ENCODE data around the gene CHRNE. TPM values are rescaled to one million over a fixed set of nuclear protein-coding genes. Genes with fewer than 3 reads are reported as not detected.

The CHRNE gene
- total and polyA plus RNA-seq, 2 of the 13 experiments (the other 11 are each of a cell fraction or from before 2014, with no cell fraction given): 0.53 to 0.59 TPM

DNA sequence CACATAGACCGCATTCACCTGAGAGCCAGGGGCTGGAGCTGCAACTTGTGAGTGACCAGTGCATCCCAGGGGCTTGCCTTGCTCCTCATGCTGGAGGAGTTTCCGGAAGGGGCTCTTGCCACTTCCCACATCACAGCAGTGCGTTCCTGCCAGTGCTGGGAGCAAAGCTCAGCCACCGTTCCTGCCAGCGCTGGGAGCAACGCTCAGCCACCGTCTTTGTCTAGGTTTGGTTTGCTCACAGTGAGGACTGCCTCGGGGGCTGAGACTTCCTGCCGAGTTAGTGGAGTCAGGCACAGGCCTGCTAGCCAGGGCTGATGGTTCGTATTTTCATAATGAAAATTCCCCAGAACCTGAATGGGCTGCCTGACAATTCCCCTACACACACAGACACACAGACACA lies 5.4 kb upstream of the CHRNE start (continued):
- TF ChIP-seq, protein P1, sequence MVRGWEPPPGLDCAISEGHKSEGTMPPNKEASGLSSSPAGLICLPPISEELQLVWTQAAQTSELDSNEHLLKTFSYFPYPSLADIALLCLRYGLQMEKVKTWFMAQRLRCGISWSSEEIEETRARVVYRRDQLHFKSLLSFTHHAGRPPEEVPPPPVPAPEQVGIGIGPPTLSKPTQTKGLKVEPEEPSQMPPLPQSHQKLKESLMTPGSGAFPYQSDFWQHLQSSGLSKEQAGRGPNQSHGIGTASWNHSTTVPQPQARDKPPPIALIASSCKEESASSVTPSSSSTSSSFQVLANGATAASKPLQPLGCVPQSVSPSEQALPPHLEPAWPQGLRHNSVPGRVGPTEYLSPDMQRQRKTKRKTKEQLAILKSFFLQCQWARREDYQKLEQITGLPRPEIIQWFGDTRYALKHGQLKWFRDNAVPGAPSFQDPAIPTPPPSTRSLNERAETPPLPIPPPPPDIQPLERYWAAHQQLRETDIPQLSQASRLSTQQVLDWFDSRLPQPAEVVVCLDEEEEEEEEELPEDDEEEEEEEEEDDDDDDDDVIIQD (CRISPR knock-in tag; IDR thresholded peaks at IDR 0.05; ENCODE audit: low read depth): peak; percentile 72; the same call in 1 of the 2 replicates
- no peak for TF ChIP-seq ZNF318 (CRISPR knock-in tag; IDR thresholded peaks at IDR 0.05)
- TF ChIP-seq, protein P2, sequence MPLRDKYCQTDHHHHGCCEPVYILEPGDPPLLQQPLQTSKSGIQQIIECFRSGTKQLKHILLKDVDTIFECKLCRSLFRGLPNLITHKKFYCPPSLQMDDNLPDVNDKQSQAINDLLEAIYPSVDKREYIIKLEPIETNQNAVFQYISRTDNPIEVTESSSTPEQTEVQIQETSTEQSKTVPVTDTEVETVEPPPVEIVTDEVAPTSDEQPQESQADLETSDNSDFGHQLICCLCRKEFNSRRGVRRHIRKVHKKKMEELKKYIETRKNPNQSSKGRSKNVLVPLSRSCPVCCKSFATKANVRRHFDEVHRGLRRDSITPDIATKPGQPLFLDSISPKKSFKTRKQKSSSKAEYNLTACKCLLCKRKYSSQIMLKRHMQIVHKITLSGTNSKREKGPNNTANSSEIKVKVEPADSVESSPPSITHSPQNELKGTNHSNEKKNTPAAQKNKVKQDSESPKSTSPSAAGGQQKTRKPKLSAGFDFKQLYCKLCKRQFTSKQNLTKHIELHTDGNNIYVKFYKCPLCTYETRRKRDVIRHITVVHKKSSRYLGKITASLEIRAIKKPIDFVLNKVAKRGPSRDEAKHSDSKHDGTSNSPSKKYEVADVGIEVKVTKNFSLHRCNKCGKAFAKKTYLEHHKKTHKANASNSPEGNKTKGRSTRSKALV (CRISPR knock-in tag; IDR thresholded peaks at IDR 0.05): peak; percentile 61
- no peak for TF ChIP-seq PHF21A (CRISPR knock-in tag; IDR thresholded peaks at IDR 0.05)
- TF ChIP-seq MTF1 (CRISPR knock-in tag; IDR thresholded peaks at IDR 0.05): no peak
- TF ChIP-seq ATF7-NPFF (CRISPR knock-in tag; IDR thresholded peaks at IDR 0.05; ENCODE audit: low read depth): 0 out of 2 replicates have a peak, but pooled peaks have one; percentile 37
- TF ChIP-seq, protein P3, sequence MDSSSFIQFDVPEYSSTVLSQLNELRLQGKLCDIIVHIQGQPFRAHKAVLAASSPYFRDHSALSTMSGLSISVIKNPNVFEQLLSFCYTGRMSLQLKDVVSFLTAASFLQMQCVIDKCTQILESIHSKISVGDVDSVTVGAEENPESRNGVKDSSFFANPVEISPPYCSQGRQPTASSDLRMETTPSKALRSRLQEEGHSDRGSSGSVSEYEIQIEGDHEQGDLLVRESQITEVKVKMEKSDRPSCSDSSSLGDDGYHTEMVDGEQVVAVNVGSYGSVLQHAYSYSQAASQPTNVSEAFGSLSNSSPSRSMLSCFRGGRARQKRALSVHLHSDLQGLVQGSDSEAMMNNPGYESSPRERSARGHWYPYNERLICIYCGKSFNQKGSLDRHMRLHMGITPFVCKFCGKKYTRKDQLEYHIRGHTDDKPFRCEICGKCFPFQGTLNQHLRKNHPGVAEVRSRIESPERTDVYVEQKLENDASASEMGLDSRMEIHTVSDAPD (CRISPR knock-in tag; IDR thresholded peaks at IDR 0.05): no peak
- peak; percentile 73 for TF ChIP-seq POLR2G (IDR thresholded peaks at IDR 0.05; ENCODE audit: low read depth, low read length)
- TF ChIP-seq, protein P4, sequence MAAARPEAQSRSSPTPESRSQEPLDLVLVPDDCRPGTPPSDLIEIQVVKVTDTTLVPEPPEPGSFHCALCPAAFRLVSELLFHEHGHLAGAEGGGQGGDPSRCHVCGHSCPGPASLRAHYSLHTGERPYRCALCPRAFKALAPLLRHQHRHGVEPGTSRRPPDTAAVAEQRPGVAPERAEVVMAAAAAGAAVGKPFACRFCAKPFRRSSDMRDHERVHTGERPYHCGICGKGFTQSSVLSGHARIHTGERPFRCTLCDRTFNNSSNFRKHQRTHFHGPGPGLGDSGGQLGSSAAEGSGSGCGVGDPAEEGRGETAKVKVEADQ (CRISPR knock-in tag; IDR thresholded peaks at IDR 0.05; ENCODE audit: borderline replicate concordance): no peak
- no peak for TF ChIP-seq NFKBIZ (CRISPR knock-in tag; IDR thresholded peaks at IDR 0.05)
- no peak for TF ChIP-seq PLSCR1 (CRISPR knock-in tag; IDR thresholded peaks at IDR 0.05; ENCODE audit: borderline replicate concordance)
